PFSK-1 (cell line): ENCODE results near the gene MCM10.

Experiments used
- FOXP2 ChIP-seq: optimal IDR thresholded peaks from 2 replicates; pipeline ENCODE3; 2011; ENCODE audit warnings: borderline replicate concordance, control low read depth, inconsistent platforms; ENCODE audit not compliant: insufficient read depth; ENCODE audit errors: extremely low read length, extremely low read depth
- POLR2AphosphoS5 ChIP-seq: IDR thresholded peaks from 2 replicates; pipeline ENCODE4 v1.6.1; 2012; ENCODE audit warnings: low read depth, mild to moderate bottlenecking, control low read depth, low read length, moderate library complexity

DNA sequence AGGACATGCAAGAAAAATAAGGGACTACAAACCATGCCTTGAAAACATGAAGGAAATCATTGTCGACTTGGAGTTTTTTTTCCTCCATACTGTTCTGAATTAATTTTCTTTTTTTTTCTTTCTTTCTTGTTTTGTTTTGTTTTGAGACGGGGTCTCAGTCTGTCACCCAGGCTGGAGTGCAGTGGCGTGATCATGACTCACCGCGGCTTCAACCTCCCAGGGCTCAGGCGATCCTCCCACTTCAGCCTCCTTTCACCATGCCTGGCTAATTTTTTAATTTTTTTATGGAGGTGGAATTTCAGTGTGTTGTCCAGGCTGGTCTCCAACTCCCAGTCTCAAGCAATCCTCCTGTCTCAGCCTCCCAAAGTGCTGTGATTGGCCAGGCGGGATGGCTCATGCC lies 61.2 kb downstream of the MCM10 start:
- no peak for TF ChIP-seq POLR2AphosphoS5
- TF ChIP-seq FOXP2 = no peak
